IgD-negative memory B cell (primary cell): ENCODE measurements around the gene PDE4D. TPM values are rescaled to one million over a fixed set of nuclear protein-coding genes. Genes with fewer than 3 reads are reported as not detected.

Source experiments
- H3K27ac Mint-ChIP-seq, 3 donors: one replicate each; pipeline ENCODE4 v1.8.0; 2020 to 2022; ENCODE audit warnings: mild to moderate bottlenecking in 3 of 3, mixed read lengths in 3 of 3, moderate library complexity in 1 of 3
- H3K27me3 Mint-ChIP-seq: one replicate; pipeline ENCODE4 v1.8.0; 2021; ENCODE audit warnings: mixed read lengths
- H3K36me3 Mint-ChIP-seq: one replicate; pipeline ENCODE4 v1.8.0; 2020; ENCODE audit warnings: mild to moderate bottlenecking, mixed read lengths
- H3K4me1 Mint-ChIP-seq, 3 donors: one replicate each; pipeline ENCODE4 v1.8.0; 2020 to 2022; ENCODE audit warnings: mixed read lengths in 3 of 3, mild to moderate bottlenecking in 1 of 3
- H3K4me3 Mint-ChIP-seq, 4 donors: one replicate each; pipeline ENCODE4 v1.8.0; 2020 to 2022; ENCODE audit warnings: mild to moderate bottlenecking in 4 of 4, mixed read lengths in 4 of 4, moderate library complexity in 3 of 4
- H3K9me3 Mint-ChIP-seq, 3 donors: one replicate each; pipeline ENCODE4 v1.8.0; 2020 to 2021; ENCODE audit warnings: mixed read lengths in 3 of 3, mild to moderate bottlenecking in 1 of 3
- polyA plus RNA-seq: library from polyadenylated mRNA; unstranded; fragments of 300-500 nt; fragmentation: Illumina TruSeq; gene quantifications from one replicate; pipeline ENCODE4 v1.2.3, GENCODE V29; 2021

Gene PDE4D
- polyA plus RNA-seq, 1 donor from 2014 or later = 18.8 TPM

DNA sequence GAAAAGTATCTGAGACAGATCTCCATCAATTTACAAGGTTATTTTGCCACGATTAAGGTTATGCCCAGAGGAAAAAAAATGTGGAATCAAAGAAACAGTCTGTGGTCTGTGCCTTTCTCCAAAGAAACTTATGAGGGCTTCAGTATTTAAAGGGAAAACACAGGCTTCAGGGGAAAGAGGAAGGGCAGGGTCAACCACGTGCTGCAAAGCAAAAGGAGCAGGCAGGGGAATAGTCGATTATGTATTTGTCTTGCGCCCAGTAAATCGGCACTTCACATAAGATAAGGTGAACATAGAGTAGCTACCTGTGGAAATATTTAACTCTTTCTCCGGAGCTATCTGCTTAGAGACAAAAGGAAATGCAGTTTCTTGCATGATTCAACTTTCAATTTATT is 967.0 kb downstream of the PDE4D start:
- H3K4me1 Mint-ChIP-seq = no peaks in the 10 kb centered on the region
- no peaks in the 10 kb centered on the region for H3K36me3 Mint-ChIP-seq
- no peaks in the 10 kb centered on the region for H3K9me3 Mint-ChIP-seq
- H3K4me3 Mint-ChIP-seq = no peak overlapping the region
- H3K27ac Mint-ChIP-seq = no peak overlapping the region
- H3K27me3 Mint-ChIP-seq = peaks cover 3% of the 10 kb centered on the region

DNA sequence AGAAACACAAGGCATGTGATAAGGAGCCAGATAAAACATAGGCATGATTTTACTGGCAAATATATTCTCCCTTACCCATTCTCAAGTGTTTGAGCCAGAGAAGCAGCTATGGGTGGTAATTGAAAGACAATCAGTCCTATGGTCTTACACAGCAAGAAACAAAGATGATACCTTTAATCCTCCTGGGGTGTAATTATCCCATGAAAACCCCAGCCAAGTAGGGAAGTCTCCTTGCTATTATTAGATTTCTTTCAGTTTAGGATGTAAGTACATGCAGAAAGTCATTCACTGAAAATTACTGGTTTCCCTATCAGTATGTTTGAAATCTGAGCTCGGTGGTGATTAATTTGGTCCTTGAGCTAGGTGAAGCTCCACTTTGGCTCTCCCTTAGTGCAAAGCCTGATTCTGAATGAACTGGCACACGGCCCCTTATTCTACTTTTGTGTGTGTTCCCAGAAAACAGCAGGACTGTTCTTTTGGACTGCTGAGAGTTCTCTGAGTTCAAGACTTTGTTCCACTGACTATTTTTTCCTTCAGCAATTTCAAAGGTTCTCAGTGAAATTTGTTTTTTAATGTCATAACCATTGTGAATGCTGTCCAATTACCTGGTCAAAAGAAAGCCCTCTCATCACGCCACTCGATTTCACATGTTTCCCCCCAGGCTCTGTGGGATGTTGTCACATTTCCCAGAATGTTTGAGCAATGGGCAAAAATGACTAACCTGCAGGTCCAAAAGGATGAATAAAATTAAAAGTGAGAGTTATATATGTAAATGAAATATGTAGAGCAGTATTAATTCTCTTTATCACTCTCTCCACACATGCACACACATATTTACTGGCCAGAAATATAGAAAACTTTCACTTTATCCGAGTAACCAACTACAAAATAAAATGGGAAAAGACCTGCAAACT is 967.6 kb downstream of the PDE4D start:
- H3K27me3 Mint-ChIP-seq = peaks cover 3% of the 10 kb centered on the region
- H3K36me3 Mint-ChIP-seq = no peaks in the 10 kb centered on the region

DNA sequence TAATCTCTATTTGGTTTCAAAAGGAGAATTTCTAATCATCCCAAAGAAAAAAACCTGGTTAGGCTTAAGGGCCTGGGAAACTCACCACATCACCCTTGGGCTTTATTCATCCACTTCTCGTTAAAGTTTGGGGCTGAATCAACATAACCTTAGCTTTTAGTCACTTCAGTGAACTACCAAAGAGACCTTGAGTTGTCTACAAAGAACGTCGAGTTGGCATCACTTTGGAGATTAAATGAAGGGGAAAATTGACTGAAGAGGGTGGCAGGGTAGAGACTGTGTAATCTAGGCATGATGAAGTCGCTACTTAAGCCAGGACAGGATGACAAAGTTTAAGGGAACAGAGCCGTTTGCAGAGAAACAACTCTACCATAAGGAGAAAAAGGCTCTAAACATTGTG is 969.2 kb downstream of the PDE4D start:
- peaks cover 3% of the 10 kb centered on the region for H3K27me3 Mint-ChIP-seq
- no peaks in the 10 kb centered on the region for H3K9me3 Mint-ChIP-seq
- no peaks in the 10 kb centered on the region for H3K36me3 Mint-ChIP-seq
- H3K4me3 Mint-ChIP-seq = no peak overlapping the region
- no peaks in the 10 kb centered on the region for H3K4me1 Mint-ChIP-seq
- no peak overlapping the region for H3K27ac Mint-ChIP-seq

More for the DNA sequence above, 967.6 kb downstream of the PDE4D start:
- no peaks in the 10 kb centered on the region for H3K4me1 Mint-ChIP-seq
- no peak overlapping the region for H3K4me3 Mint-ChIP-seq
- H3K9me3 Mint-ChIP-seq = no peaks in the 10 kb centered on the region
- H3K27ac Mint-ChIP-seq = no peak overlapping the region

DNA sequence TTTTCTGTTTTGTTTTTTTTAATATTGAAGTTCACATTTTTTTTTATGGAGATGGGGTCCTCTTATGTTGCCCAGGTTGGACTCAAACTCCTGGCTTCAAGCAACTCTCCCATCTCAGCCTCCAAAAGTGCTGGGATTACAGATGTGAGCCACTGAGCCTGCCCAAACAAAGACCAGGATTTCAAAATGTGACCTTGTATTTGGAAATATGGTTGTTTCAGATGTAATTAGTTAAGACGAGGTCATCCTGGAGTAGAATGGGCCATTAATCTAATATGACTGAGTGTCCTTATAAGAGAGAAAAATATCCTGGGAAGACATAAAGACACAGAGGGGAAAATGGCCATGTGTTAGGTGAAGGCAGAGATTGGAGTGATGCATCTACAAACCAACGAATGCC is 970.2 kb downstream of the PDE4D start:
- peaks cover 3% of the 10 kb centered on the region for H3K27me3 Mint-ChIP-seq
- no peak overlapping the region for H3K4me3 Mint-ChIP-seq
- no peak overlapping the region for H3K27ac Mint-ChIP-seq
- H3K9me3 Mint-ChIP-seq = no peaks in the 10 kb centered on the region
- H3K36me3 Mint-ChIP-seq = no peaks in the 10 kb centered on the region
- H3K4me1 Mint-ChIP-seq = no peaks in the 10 kb centered on the region

DNA sequence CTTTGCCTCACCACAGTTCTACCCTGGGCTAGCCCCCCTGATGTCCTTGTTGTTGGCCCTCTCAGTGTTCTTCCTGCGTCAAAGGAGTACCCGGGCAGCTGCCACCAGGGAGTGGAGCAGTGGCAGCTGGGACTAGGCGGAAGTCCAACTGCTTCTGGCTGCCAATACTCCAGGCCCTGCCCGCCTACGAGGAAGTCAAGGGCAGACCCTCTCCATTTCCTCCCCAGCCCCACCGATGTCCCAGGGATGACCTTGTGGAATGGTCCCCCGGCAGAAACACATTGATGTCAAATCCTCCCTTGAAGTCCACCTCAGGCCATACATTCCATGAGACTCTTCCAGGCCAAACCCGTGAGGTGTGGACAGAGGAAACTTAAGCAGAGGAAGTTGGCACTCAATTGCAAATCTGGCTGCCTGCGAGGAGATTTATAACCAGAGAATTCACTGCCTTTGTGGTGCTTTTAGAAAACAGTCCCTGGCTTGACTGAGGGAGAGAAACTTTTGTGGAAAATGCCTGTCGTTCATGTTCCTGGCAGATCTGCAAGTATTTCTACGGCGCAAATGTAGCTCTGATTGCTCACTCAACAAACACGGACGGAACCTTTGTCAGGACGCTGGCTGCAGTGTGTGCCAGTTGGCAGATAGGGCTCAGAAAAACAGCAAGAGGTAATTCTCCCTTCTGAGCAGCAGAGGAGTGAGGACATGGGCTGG is 970.9 kb downstream of the PDE4D start:
- Mint-ChIP-seq H3K27me3 (peaks cover 3% of the 10 kb centered on the region), H3K4me1 (no peaks in the 10 kb centered on the region), H3K36me3 (no peaks in the 10 kb centered on the region), H3K27ac (no peak overlapping the region), H3K9me3 (no peaks in the 10 kb centered on the region), H3K4me3 (no peak overlapping the region)

DNA sequence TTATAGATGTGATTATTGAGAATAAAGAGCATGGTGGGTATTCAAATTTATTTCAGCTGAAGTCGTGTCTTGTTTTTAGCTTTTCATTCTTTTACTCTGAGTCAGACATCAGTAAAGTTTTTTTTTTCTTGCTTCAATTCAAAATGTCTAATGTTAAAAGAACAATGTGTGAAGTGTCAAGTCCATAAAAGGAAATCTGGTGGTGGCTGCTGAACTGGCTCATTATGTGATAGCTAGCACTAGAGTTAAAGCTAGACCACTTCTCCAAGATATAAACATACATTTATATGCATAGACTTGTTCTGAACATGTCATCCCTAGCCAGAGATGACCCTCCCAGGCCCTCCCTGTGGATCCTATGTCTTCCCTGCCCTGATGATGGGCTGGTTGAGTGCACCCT is 972.4 kb downstream of the PDE4D start:
- Mint-ChIP-seq H3K27me3 (peaks cover 4% of the 10 kb centered on the region), H3K9me3 (no peaks in the 10 kb centered on the region), H3K36me3 (no peaks in the 10 kb centered on the region), H3K4me1 (no peaks in the 10 kb centered on the region), H3K27ac (no peak overlapping the region), H3K4me3 (no peak overlapping the region)

DNA sequence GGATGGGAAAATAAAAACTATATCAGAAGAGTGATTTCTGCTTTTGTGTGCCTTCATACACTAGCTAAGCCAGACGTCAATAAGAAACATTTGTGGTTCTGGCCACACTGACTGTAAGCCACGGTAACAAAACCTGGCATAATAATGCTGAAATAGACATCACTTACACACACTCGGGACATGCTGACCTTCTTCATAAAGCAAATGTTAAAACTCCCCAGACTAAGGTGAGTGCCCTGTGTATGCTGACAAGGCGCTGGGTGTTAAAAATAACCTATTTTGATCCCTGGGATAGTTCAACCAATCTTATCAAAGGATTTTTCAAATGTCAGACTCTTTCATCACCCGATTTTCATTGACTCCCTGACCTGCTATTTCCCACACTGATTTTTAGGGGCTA is 973.7 kb downstream of the PDE4D start:
- Mint-ChIP-seq H3K36me3 (no peaks in the 10 kb centered on the region), H3K27me3 (peaks cover 8% of the 10 kb centered on the region), H3K27ac (no peak overlapping the region), H3K9me3 (no peaks in the 10 kb centered on the region), H3K4me3 (no peak overlapping the region), H3K4me1 (no peaks in the 10 kb centered on the region)
